Adipocyte (in vitro differentiated cells): ENCODE data around the gene CATSPERB.
"Not testable (repeated sequence)": the region's sequence is repeated elsewhere in the genome, so short reads cannot be mapped to it uniquely, and the experiment has no call there.

ENCODE experiments used
- DNase-seq: peaks from one replicate; pipeline ENCODE4 v3.0.0-alpha.2; 2015; ENCODE audit warnings: low read depth
- H3K27me3 ChIP-seq: replicated peaks from 2 replicates; pipeline ENCODE4 v1.7.0; 2013; ENCODE audit warnings: mild to moderate bottlenecking, low read length, moderate library complexity; ENCODE audit not compliant: control insufficient read depth, insufficient read depth
- H3K36me3 ChIP-seq: 2 replicates; pipeline ENCODE4 v1.7.0; 2013; ENCODE audit warnings: low read length, mild to moderate bottlenecking, moderate library complexity; ENCODE audit not compliant: control insufficient read depth, insufficient read depth, severe bottlenecking
- H3K4me1 ChIP-seq: 2 replicates; pipeline ENCODE4 v1.7.0; 2013; ENCODE audit warnings: mild to moderate bottlenecking, low read length, moderate library complexity; ENCODE audit not compliant: control insufficient read depth, insufficient read depth
- H3K4me3 ChIP-seq: 2 replicates; pipeline ENCODE4 v1.7.0; 2013; ENCODE audit warnings: mild to moderate bottlenecking, low read length, moderate library complexity
- H3K9ac ChIP-seq: 2 replicates; pipeline ENCODE4 v1.7.0; 2013; ENCODE audit warnings: mild to moderate bottlenecking, low read length, moderate library complexity
- H3K9me3 ChIP-seq: 2 replicates; pipeline ENCODE4 v1.7.0; 2013; ENCODE audit warnings: mild to moderate bottlenecking, low read length, moderate library complexity; ENCODE audit not compliant: control insufficient read depth

The CATSPERB gene

DNA sequence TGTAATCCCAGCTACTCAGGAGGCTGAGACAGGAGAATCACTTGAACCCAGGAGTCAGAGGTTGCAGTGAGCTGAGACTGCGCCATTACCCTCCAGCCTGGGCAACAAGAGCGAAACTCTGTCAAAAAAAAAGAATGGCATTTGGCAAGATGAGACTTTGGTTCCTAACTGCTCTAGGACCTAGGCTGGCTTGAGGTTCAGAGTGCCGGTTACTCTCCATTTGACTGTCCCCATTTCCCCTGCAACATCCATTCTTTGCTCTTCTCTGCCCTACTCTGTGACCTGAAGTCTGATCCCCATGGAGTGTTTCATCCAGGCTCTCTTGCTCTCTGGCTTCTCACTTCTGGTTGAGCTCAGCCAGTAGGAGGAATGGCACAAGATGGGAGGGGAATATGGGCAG, 195.6 kb downstream of the CATSPERB start:
- DNase-seq, result no peak
- no peak overlapping the region for H3K4me3 ChIP-seq
- H3K9ac ChIP-seq, result no peak overlapping the region
- no peaks in the 10 kb centered on the region for H3K4me1 ChIP-seq
- no peaks in the 10 kb centered on the region for H3K36me3 ChIP-seq
- no peaks in the 10 kb centered on the region for H3K9me3 ChIP-seq
- H3K27me3 ChIP-seq, result no peaks in the 10 kb centered on the region

DNA sequence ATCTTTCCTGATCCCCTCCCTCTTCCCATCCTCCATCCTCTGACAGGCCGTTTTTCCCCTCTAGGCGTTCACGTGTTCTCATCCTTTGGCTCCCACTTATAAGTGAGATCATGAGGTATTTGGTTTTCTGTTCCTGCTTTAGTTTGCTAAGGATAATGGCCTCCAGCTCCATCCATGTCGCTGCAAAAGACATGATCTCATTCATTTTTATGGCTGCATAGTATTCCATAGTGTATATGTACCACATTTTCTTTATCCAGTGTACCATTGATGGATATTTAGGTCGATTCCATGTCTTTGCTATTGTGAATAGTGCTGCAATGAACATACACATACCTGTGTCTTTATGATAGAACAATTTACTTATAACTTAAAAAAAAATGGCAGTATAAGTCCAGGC, 197.8 kb downstream of the CATSPERB start:
- DNase-seq, H3K9me3 ChIP-seq, H3K27me3 ChIP-seq, H3K4me3 ChIP-seq, H3K4me1 ChIP-seq, H3K36me3 ChIP-seq, H3K9ac ChIP-seq: not testable (repeated sequence)

DNA sequence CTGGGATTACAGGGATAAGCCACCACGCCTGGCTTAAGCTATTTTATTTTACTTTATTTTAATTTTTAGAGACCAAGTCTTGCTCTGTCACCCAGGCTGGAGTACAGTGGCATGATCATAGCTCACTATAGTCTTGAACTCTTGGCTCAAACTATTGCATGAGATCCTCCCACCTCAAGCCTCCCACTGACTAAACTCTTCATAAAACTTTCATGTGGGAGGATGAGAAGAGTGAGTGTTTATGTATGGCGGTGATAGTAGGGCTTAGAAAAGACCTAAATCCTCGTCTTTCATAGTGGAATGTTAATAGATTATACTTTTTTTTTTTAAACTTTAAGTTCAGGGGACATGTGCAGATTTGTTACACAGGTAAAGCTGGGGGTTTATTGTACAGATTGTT, 198.3 kb downstream of the CATSPERB start:
- no peaks in the 10 kb centered on the region for H3K27me3 ChIP-seq
- no peaks in the 10 kb centered on the region for H3K36me3 ChIP-seq
- no peak overlapping the region for H3K4me3 ChIP-seq

More for the DNA sequence above, 198.3 kb downstream of the CATSPERB start:
- no peak for DNase-seq
- Histone ChIP-seq H3K9ac (no peak overlapping the region), H3K4me1 (no peaks in the 10 kb centered on the region), H3K9me3 (no peaks in the 10 kb centered on the region)
